BLaER1 treated with 17β-estradiol and CSF1 and Interleukin-3, amounts not matched to agents 10 nM and 100 nM (cell line): ENCODE measurements around the gene GNAQ.

Experiments used
- H3K27ac ChIP-seq, 11 experiments: shearing (Covaris generic); formaldehyde crosslinking; 2 replicates each; pipeline ENCODE4 v1.8.1; 2022
- H3K27me3 ChIP-seq, 11 experiments: shearing (Covaris generic); formaldehyde crosslinking; 2 replicates each; pipeline ENCODE4 v1.8.1; 2022
- H3K36me3 ChIP-seq, 11 experiments: shearing (Covaris generic); formaldehyde crosslinking; 2 replicates each; pipeline ENCODE4 v1.8.1; 2022
- H3K4me1 ChIP-seq, 10 experiments: shearing (Covaris generic); formaldehyde crosslinking; 2 replicates each; pipeline ENCODE4 v1.8.1; 2022
- H3K4me2 ChIP-seq, 11 experiments: shearing (Covaris generic); formaldehyde crosslinking; 2 replicates each; pipeline ENCODE4 v1.8.1; 2022
- H3K4me3 ChIP-seq, 10 experiments: shearing (Covaris generic); formaldehyde crosslinking; 2 replicates each; pipeline ENCODE4 v1.8.1; 2022
- H3K9ac ChIP-seq, 11 experiments: shearing (Covaris generic); formaldehyde crosslinking; 2 replicates each; pipeline ENCODE4 v1.8.1; 2022
- H3K9me3 ChIP-seq, 11 experiments: shearing (Covaris generic); formaldehyde crosslinking; replicated peaks in 1 of 11; 2 replicates each; pipeline ENCODE4 v1.8.1; 2022
- H4K20me1 ChIP-seq, 11 experiments: shearing (Covaris generic); formaldehyde crosslinking; 2 replicates each; pipeline ENCODE4 v1.8.1; 2022
- Cebpa-rat ChIP-seq, 11 experiments: shearing (Covaris generic); IDR thresholded peaks; 2 replicates each; pipeline ENCODE4 v1.8.1; 2022

GNAQ gene

GRCh38 chr9:78029551-78030295 is 1.9 kb downstream of the GNAQ start:
- peak overlapping the region; percentile 84 to 98 (median 92); a peak in 20 of 22 replicates for H3K27ac ChIP-seq
- peak overlapping the region; percentile 89 to 97 (median 94) for H3K9ac ChIP-seq
- H3K27me3 ChIP-seq: peaks cover 3 to 58% (median 53%) of the 10 kb centered on the region in 11 experiments; a peak in 21 of 22 replicates
- H3K4me3 ChIP-seq: peak overlapping the region; percentile 81 to 93 (median 87)
- peaks cover 0 to 5% (median 0%) of the 10 kb centered on the region in 11 experiments; a peak in 1 of 22 replicates for H3K36me3 ChIP-seq
- H3K9me3 ChIP-seq: no peaks in the 10 kb centered on the region
- peaks cover 9 to 54% (median 32%) of the 10 kb centered on the region in 11 experiments; a peak in 18 of 22 replicates for H4K20me1 ChIP-seq
- peaks cover 25 to 62% (median 42%) of the 10 kb centered on the region in 10 experiments for H3K4me1 ChIP-seq
- H3K4me2 ChIP-seq: peak overlapping the region; percentile 76 to 95 (median 89)
- TF ChIP-seq Cebpa-rat (IDR thresholded peaks at IDR 0.05): no peak

GRCh38 chr9:78028926-78029325 is 2.7 kb downstream of the GNAQ start:
- Histone ChIP-seq H3K36me3 (peaks cover 0 to 5% (median 0%) of the 10 kb centered on the region in 11 experiments; a peak in 1 of 22 replicates), H4K20me1 (peaks cover 9 to 62% (median 32%) of the 10 kb centered on the region in 11 experiments; a peak in 18 of 22 replicates), H3K27ac (peak overlapping the region in 5 of 11 experiments; percentile 92 to 98 (median 96); a peak in 9 of 22 replicates), H3K9ac (peak overlapping the region; percentile 89 to 97 (median 94); a peak in 15 of 22 replicates), H3K4me2 (peak overlapping the region; percentile 76 to 95 (median 89)), H3K9me3 (no peaks in the 10 kb centered on the region), H3K4me3 (peak overlapping the region in 7 of 10 experiments; percentile 84 to 93 (median 87); a peak in 12 of 20 replicates), H3K4me1 (peaks cover 25 to 63% (median 46%) of the 10 kb centered on the region in 10 experiments), H3K27me3 (peaks cover 3 to 50% (median 45%) of the 10 kb centered on the region in 11 experiments; a peak in 21 of 22 replicates)
- TF ChIP-seq Cebpa-rat (IDR thresholded peaks at IDR 0.05): no peak

GRCh38 chr9:78026947-78027346 is 4.7 kb downstream of the GNAQ start:
- Histone ChIP-seq H3K9ac (0 out of 22 replicates have a peak overlapping the region, but pooled peaks of 1 of the 11 experiments have one; percentile 39), H4K20me1 (peaks cover 9 to 81% (median 39%) of the 10 kb centered on the region in 11 experiments; a peak in 18 of 22 replicates), H3K9me3 (no peaks in the 10 kb centered on the region), H3K27me3 (peaks cover 3 to 30% (median 26%) of the 10 kb centered on the region in 11 experiments; a peak in 21 of 22 replicates), H3K4me1 (peaks cover 29 to 68% (median 53%) of the 10 kb centered on the region in 10 experiments), H3K4me3 (peak overlapping the region in 3 of 10 experiments; percentile 5 to 36 (median 8); a peak in 3 of 20 replicates), H3K27ac (peak overlapping the region in 2 of 11 experiments; percentile 10 to 11; a peak in 2 of 22 replicates), H3K4me2 (peak overlapping the region in 6 of 11 experiments; percentile 8 to 98 (median 81); a peak in 10 of 22 replicates), H3K36me3 (peaks cover 0 to 5% (median 0%) of the 10 kb centered on the region in 11 experiments; a peak in 1 of 22 replicates)
- 0 out of 22 replicates have a peak, but pooled peaks of 1 of the 11 experiments have one; percentile 24 for TF ChIP-seq Cebpa-rat (IDR thresholded peaks at IDR 0.05)

GRCh38 chr9:78026416-78026815 is 5.2 kb downstream of the GNAQ start:
- Histone ChIP-seq H3K9ac (peak overlapping the region in 3 of 11 experiments; percentile 4 to 39 (median 37); a peak in 3 of 22 replicates), H3K36me3 (peaks cover 0 to 5% (median 0%) of the 10 kb centered on the region in 11 experiments; a peak in 1 of 22 replicates), H3K27me3 (peaks cover 3 to 28% (median 25%) of the 10 kb centered on the region in 11 experiments; a peak in 21 of 22 replicates), H3K4me3 (peak overlapping the region in 3 of 10 experiments; percentile 5 to 36 (median 8); a peak in 4 of 20 replicates), H4K20me1 (peaks cover 9 to 87% (median 40%) of the 10 kb centered on the region in 11 experiments; a peak in 18 of 22 replicates), H3K4me1 (peaks cover 33 to 74% (median 58%) of the 10 kb centered on the region in 10 experiments), H3K4me2 (peak overlapping the region in 7 of 11 experiments; percentile 2 to 98 (median 78); a peak in 11 of 22 replicates), H3K9me3 (no peaks in the 10 kb centered on the region), H3K27ac (peak overlapping the region in 3 of 11 experiments; percentile 10 to 35 (median 11); a peak in 4 of 22 replicates)
- TF ChIP-seq Cebpa-rat (IDR thresholded peaks at IDR 0.05): no peak

GRCh38 chr9:78025186-78025585 is 6.4 kb downstream of the GNAQ start:
- H3K27ac ChIP-seq: peak overlapping the region in 5 of 11 experiments; percentile 3 to 37 (median 23); a peak in 5 of 22 replicates
- peaks cover 4 to 92% (median 39%) of the 10 kb centered on the region in 11 experiments; a peak in 18 of 22 replicates for H4K20me1 ChIP-seq
- H3K4me1 ChIP-seq: peaks cover 41 to 86% (median 68%) of the 10 kb centered on the region in 10 experiments
- H3K9ac ChIP-seq: peak overlapping the region in 4 of 11 experiments; percentile 0 to 39 (median 25); a peak in 3 of 22 replicates
- no peak for TF ChIP-seq Cebpa-rat (IDR thresholded peaks at IDR 0.05)
- H3K27me3 ChIP-seq: peaks cover 0 to 16% (median 13%) of the 10 kb centered on the region in 11 experiments; a peak in 15 of 22 replicates
- no peak overlapping the region for H3K4me3 ChIP-seq
- H3K9me3 ChIP-seq: no peaks in the 10 kb centered on the region
- peak overlapping the region in 5 of 11 experiments; percentile 16 to 98 (median 84); a peak in 8 of 22 replicates for H3K4me2 ChIP-seq
- peaks cover 0 to 7% (median 0%) of the 10 kb centered on the region in 11 experiments; a peak in 2 of 22 replicates for H3K36me3 ChIP-seq

- Histone ChIP-seq H3K4me1 (peaks cover 31 to 95% (median 60%) of the 10 kb centered on the region in 10 experiments), H3K27me3 (no peaks in the 10 kb centered on the region), H3K9me3 (no peaks in the 10 kb centered on the region), H3K4me2 (peak overlapping the region; percentile 6 to 98 (median 79); a peak in 20 of 22 replicates), H4K20me1 (peaks cover 0 to 86% (median 24%) of the 10 kb centered on the region in 11 experiments; a peak in 13 of 22 replicates), H3K4me3 (peak overlapping the region in 6 of 10 experiments; percentile 4 to 60 (median 46); a peak in 9 of 20 replicates), H3K9ac (peak overlapping the region in 9 of 11 experiments; percentile 10 to 80 (median 71); a peak in 14 of 22 replicates), H3K27ac (peak overlapping the region in 10 of 11 experiments; percentile 40 to 87 (median 76); a peak in 19 of 22 replicates), H3K36me3 (peaks cover 0 to 9% (median 0%) of the 10 kb centered on the region in 11 experiments; a peak in 2 of 22 replicates)
- peak in 9 of 11 experiments; percentile 15 to 79 (median 66); a peak in 11 of 22 replicates for TF ChIP-seq Cebpa-rat (IDR thresholded peaks at IDR 0.05)
These were observed 8.4 kb downstream of the GNAQ start for GRCh38 chr9:78023003-78023741.

GRCh38 chr9:78021697-78022096 is 9.9 kb downstream of the GNAQ start:
- Histone ChIP-seq H3K36me3 (peaks cover 0 to 9% (median 0%) of the 10 kb centered on the region in 11 experiments; a peak in 1 of 22 replicates), H3K4me1 (peaks cover 31 to 97% (median 63%) of the 10 kb centered on the region in 10 experiments), H3K27me3 (no peaks in the 10 kb centered on the region), H3K9ac (peak overlapping the region in 6 of 11 experiments; percentile 10 to 80 (median 75); a peak in 10 of 22 replicates), H3K4me3 (peak overlapping the region in 4 of 10 experiments; percentile 45 to 60 (median 48); a peak in 6 of 20 replicates), H3K9me3 (no peaks in the 10 kb centered on the region), H3K4me2 (peak overlapping the region in 10 of 11 experiments; percentile 14 to 98 (median 81); a peak in 18 of 22 replicates), H4K20me1 (peaks cover 0 to 83% (median 24%) of the 10 kb centered on the region in 11 experiments; a peak in 12 of 22 replicates), H3K27ac (peak overlapping the region in 9 of 11 experiments; percentile 20 to 87 (median 82); a peak in 16 of 22 replicates)
- TF ChIP-seq Cebpa-rat (IDR thresholded peaks at IDR 0.05): no peak
